Glomerular visceral epithelial cell (primary cell): ENCODE data around the gene POU2AF3.
"Not testable (repeated sequence)": the region's sequence is repeated elsewhere in the genome, so short reads cannot be mapped to it uniquely, and the experiment has no call there.

Source experiments
- DNase-seq: peaks from one replicate; pipeline ENCODE4 v3.0.0-alpha.2; 2016; ENCODE audit errors: extremely low spot score

The POU2AF3 gene

GRCh38 chr11:111298413-111299100 lies at the start of gene POU2AF3:
Gene POU2AF3, plus strand, starts transcription at chr11:111298546. Its CDS starts 36 bp downstream, at chr11:111298582.
- no peak for DNase-seq

GRCh38 chr11:111250936-111251335 lies 47.4 kb upstream of the POU2AF3 start:
- no peak for DNase-seq

GRCh38 chr11:111253131-111253530 lies 45.2 kb upstream of the POU2AF3 start:
- DNase-seq: no peak

- no peak for DNase-seq
These were observed 44.7 kb upstream of the POU2AF3 start for GRCh38 chr11:111253630-111254029.

GRCh38 chr11:111258046-111258445 lies 40.3 kb upstream of the POU2AF3 start:
- no peak for DNase-seq

- no peak for DNase-seq
These were observed 38.5 kb upstream of the POU2AF3 start for GRCh38 chr11:111259896-111260295.

GRCh38 chr11:111260811-111261210 lies 37.5 kb upstream of the POU2AF3 start:
- DNase-seq: no peak

GRCh38 chr11:111264646-111265045 lies 33.7 kb upstream of the POU2AF3 start:
- no peak for DNase-seq

- no peak for DNase-seq
These were observed 32.9 kb upstream of the POU2AF3 start for GRCh38 chr11:111265421-111265820.

GRCh38 chr11:111268303-111268702 lies 30.0 kb upstream of the POU2AF3 start:
- DNase-seq: not testable (repeated sequence)

GRCh38 chr11:111269146-111269868 lies 29.0 kb upstream of the POU2AF3 start:
- no peak for DNase-seq

- no peak for DNase-seq
These were observed 25.9 kb upstream of the POU2AF3 start for GRCh38 chr11:111272420-111272819.

GRCh38 chr11:111282562-111283075 lies 15.7 kb upstream of the POU2AF3 start:
- DNase-seq: no peak

GRCh38 chr11:111283945-111284481 lies 14.3 kb upstream of the POU2AF3 start:
- no peak for DNase-seq

GRCh38 chr11:111285189-111286091 lies 12.9 kb upstream of the POU2AF3 start:
- DNase-seq: no peak

- no peak for DNase-seq
These were observed 6.6 kb upstream of the POU2AF3 start for GRCh38 chr11:111291764-111292163.

- DNase-seq: not testable (repeated sequence)
These were observed 5.9 kb upstream of the POU2AF3 start for GRCh38 chr11:111292408-111292807.

- DNase-seq: no peak
These were observed 2.1 kb upstream of the POU2AF3 start for GRCh38 chr11:111296196-111296595.

- DNase-seq: no peak
These were observed 650 bp upstream of the POU2AF3 start for GRCh38 chr11:111297696-111298095.

GRCh38 chr11:111299101-111300026 lies 1.0 kb downstream of the POU2AF3 start:
- DNase-seq: peak; percentile 4

- DNase-seq: no peak
These were observed 2.2 kb downstream of the POU2AF3 start for GRCh38 chr11:111300569-111300968.
